RWPE2 (cell line): ENCODE data around the gene CCSER1.
"Not testable (repeated sequence)": the region's sequence is repeated elsewhere in the genome, so short reads cannot be mapped to it uniquely, and the experiment has no call there.

Experiments
- ATAC-seq: fragments of 200-7000 bp; cut with Tn5 transposase; 3 replicates; pipeline ENCODE4 v1.9.1; 2021; ENCODE audit warnings: low read depth
- DNase-seq: peaks from one replicate; pipeline ENCODE4 v3.0.0-alpha.2; 2020; ENCODE audit warnings: low spot score
- H3K27ac ChIP-seq: fragments of 450-650 bp; 2 replicates; pipeline ENCODE4 v1.5.1; 2017; ENCODE audit warnings: mild to moderate bottlenecking; ENCODE audit not compliant: poor library complexity, severe bottlenecking
- H3K27me3 ChIP-seq: fragments of 250-450 bp; sonication (Bioruptor Pico); 2 replicates; pipeline ENCODE4 v1.5.1; 2021; ENCODE audit warnings: mild to moderate bottlenecking, moderate library complexity; ENCODE audit not compliant: insufficient read depth, poor library complexity, severe bottlenecking
- H3K36me3 ChIP-seq: fragments of 250-450 bp; sonication (Bioruptor Pico); 2 replicates; pipeline ENCODE4 v1.5.1; 2020; ENCODE audit warnings: low read depth, mild to moderate bottlenecking, moderate library complexity
- H3K4me1 ChIP-seq: fragments of 250-450 bp; sonication (Bioruptor Pico); 2 replicates; pipeline ENCODE4 v1.5.1; 2021; ENCODE audit warnings: mild to moderate bottlenecking, moderate library complexity; ENCODE audit not compliant: insufficient read depth, poor library complexity, severe bottlenecking
- H3K4me3 ChIP-seq: fragments of 250-450 bp; sonication (Bioruptor Pico); 2 replicates; pipeline ENCODE4 v1.5.1; 2021; ENCODE audit warnings: mild to moderate bottlenecking, moderate library complexity; ENCODE audit not compliant: severe bottlenecking
- H3K9me3 ChIP-seq: fragments of 250-450 bp; sonication (Bioruptor Pico); 2 replicates; pipeline ENCODE4 v1.5.1; 2021; ENCODE audit warnings: mild to moderate bottlenecking, moderate library complexity; ENCODE audit not compliant: severe bottlenecking
- CTCF ChIP-seq: fragments of 450-650 bp; IDR thresholded peaks from one replicate; pipeline ENCODE4 v1.5.1; 2017; ENCODE audit warnings: mild to moderate bottlenecking, moderate library complexity; ENCODE audit not compliant: poor library complexity, severe bottlenecking

The CCSER1 gene

GRCh38 chr4:90824266-90825150 lies 697.3 kb downstream of the CCSER1 start:
- no peaks in the 10 kb centered on the region for H3K4me1 ChIP-seq
- H3K36me3 ChIP-seq = no peaks in the 10 kb centered on the region
- H3K27me3 ChIP-seq = no peaks in the 10 kb centered on the region
- DNase-seq (no peak), ATAC-seq (no peak)
- TF ChIP-seq CTCF = no peak
- H3K27ac ChIP-seq = no peak overlapping the region
- no peaks in the 10 kb centered on the region for H3K9me3 ChIP-seq
- no peak overlapping the region for H3K4me3 ChIP-seq

GRCh38 chr4:90825849-90826248 lies 698.7 kb downstream of the CCSER1 start:
- Histone ChIP-seq H3K4me3 (no peak overlapping the region), H3K36me3 (no peaks in the 10 kb centered on the region), H3K4me1 (no peaks in the 10 kb centered on the region), H3K27me3 (no peaks in the 10 kb centered on the region), H3K9me3 (no peaks in the 10 kb centered on the region), H3K27ac (no peak overlapping the region)
- no peak for TF ChIP-seq CTCF
- no peak for ATAC-seq
- no peak for DNase-seq

DNA sequence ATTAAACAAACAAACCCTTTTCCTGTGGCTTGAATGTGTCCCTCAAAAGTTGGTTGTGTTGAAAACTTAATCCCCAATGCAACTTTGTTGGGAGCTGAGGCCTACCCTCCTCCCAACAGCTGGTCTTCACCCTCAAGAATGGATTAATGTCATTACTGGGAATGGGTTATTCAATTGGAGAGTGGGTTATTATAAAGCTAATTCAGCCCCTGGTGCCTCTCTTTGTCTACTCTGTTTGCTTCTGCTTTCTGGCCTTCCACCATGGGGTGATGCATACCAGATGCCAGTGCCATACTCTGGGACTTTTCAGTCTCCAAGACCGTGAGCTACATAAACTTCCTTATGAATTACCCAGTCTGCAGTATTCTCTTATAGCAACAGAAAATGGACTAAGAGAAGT lies 706.5 kb downstream of the CCSER1 start:
- no peak for TF ChIP-seq CTCF
- no peak for DNase-seq
- Histone ChIP-seq H3K27ac (no peak overlapping the region), H3K4me1 (no peaks in the 10 kb centered on the region), H3K4me3 (no peak overlapping the region), H3K36me3 (no peaks in the 10 kb centered on the region), H3K27me3 (no peaks in the 10 kb centered on the region), H3K9me3 (no peaks in the 10 kb centered on the region)
- no peak for ATAC-seq

DNA sequence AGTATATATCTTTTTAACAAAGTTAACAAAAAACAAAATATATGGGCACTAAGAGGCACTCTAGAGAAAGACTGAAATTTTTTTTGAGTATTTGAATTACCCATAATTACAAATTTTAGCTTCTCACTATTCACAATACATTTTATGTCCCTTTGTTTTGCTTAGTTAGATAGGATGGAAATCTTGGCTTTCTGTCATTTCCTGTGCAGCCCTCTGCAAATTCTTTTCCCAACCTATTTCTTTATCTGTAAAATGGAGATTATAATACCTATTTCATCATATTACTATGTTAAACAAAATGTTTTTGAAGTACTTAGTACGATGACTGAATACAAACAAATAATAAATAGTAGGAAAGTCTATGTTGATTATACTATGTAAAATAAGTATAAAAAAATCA lies 710.0 kb downstream of the CCSER1 start:
- Histone ChIP-seq H3K27me3 (no peaks in the 10 kb centered on the region), H3K36me3 (no peaks in the 10 kb centered on the region), H3K27ac (no peak overlapping the region), H3K4me3 (no peak overlapping the region), H3K9me3 (no peaks in the 10 kb centered on the region), H3K4me1 (peaks cover 19% of the 10 kb centered on the region)
- TF ChIP-seq CTCF = no peak
- ATAC-seq (no peak), DNase-seq (no peak)

- H3K4me1 ChIP-seq = peaks cover 20% of the 10 kb centered on the region
- ATAC-seq, H3K27ac ChIP-seq, H3K36me3 ChIP-seq, H3K9me3 ChIP-seq, H3K27me3 ChIP-seq, H3K4me3 ChIP-seq, DNase-seq: not testable (repeated sequence)
These were observed 711.7 kb downstream of the CCSER1 start for GRCh38 chr4:90838859-90839258.
